Neural cell (in vitro differentiated cells): Measurements from ENCODE around the gene COMMD2. TPM values are rescaled to one million over a fixed set of nuclear protein-coding genes. Genes with fewer than 3 reads are reported as not detected.

Experiments
- H2AFZ ChIP-seq: fragments of 200-600, 300-800 bp; sonication (generic), shearing (Covaris generic); 2 replicates; pipeline ENCODE4 v1.6.0; 2014; ENCODE audit warnings: low read depth, mild to moderate bottlenecking, antibody characterized with exemption, low read length, moderate library complexity
- H3F3A ChIP-seq: fragments of 200-600 bp; shearing (Covaris generic); 2 replicates; pipeline ENCODE4 v1.6.1; 2016; ENCODE audit warnings: mild to moderate bottlenecking, moderate library complexity, mixed read lengths, antibody characterized with exemption, low read length; ENCODE audit not compliant: insufficient read depth, poor library complexity, severe bottlenecking
- H3K27ac ChIP-seq: fragments of 200-600, 300-800 bp; sonication (generic), shearing (Covaris generic); 2 replicates; pipeline ENCODE4 v1.5.1; 2014; ENCODE audit warnings: mild to moderate bottlenecking, low read length, moderate library complexity
- H3K27me3 ChIP-seq: fragments of 300-800, 200-600 bp; sonication (generic), shearing (Covaris generic); 2 replicates; pipeline ENCODE4 v1.6.0; 2014; ENCODE audit warnings: mild to moderate bottlenecking, low read depth, low read length, moderate library complexity; ENCODE audit not compliant: insufficient read depth
- H3K36me3 ChIP-seq: fragments of 300-800, 200-600 bp; sonication (generic), shearing (Covaris generic); 2 replicates; pipeline ENCODE4 v1.5.1; 2014; ENCODE audit warnings: mild to moderate bottlenecking, antibody characterized with exemption, low read length, moderate library complexity; ENCODE audit not compliant: insufficient read depth
- H3K4me2 ChIP-seq: fragments of 300-800, 200-600 bp; sonication (generic), shearing (Covaris generic); 2 replicates; pipeline ENCODE4 v1.6.0; 2014; ENCODE audit warnings: mild to moderate bottlenecking, low read length
- H3K4me3 ChIP-seq: fragments of 300-800, 200-600 bp; sonication (generic), shearing (Covaris generic); 2 replicates; pipeline ENCODE4 v1.5.1; 2014; ENCODE audit warnings: mild to moderate bottlenecking, low read length, moderate library complexity
- H3K79me2 ChIP-seq: fragments of 200-600 bp; shearing (Covaris generic); replicated peaks from 2 replicates; pipeline ENCODE4 v1.6.0; 2014; ENCODE audit warnings: mild to moderate bottlenecking, low read length, moderate library complexity; ENCODE audit not compliant: insufficient read depth
- H3K9ac ChIP-seq: fragments of 300-800, 200-600 bp; sonication (generic), shearing (Covaris generic); 2 replicates; pipeline ENCODE4 v1.6.1; 2016; ENCODE audit warnings: mild to moderate bottlenecking, low read length, mixed read lengths
- H3K9me2 ChIP-seq: fragments of 200-600 bp; shearing (Covaris generic); 2 replicates; pipeline ENCODE4 v1.6.1; 2016; ENCODE audit warnings: mild to moderate bottlenecking, low read length, mixed read lengths; ENCODE audit not compliant: insufficient read depth
- H3K9me3 ChIP-seq: fragments of 200-600, 300-800 bp; sonication (generic), shearing (Covaris generic); 2 replicates; pipeline ENCODE4 v1.6.1; 2016; ENCODE audit warnings: mild to moderate bottlenecking, mixed run types, low read length, moderate library complexity, mixed read lengths
- H4K20me1 ChIP-seq: fragments of 200-600 bp; shearing (Covaris generic); 2 replicates; pipeline ENCODE4 v1.6.1; 2016; ENCODE audit warnings: mild to moderate bottlenecking, mixed run types; ENCODE audit not compliant: insufficient read depth
- CTCF ChIP-seq: fragments of 450-650 bp; IDR thresholded peaks from 2 replicates; pipeline ENCODE4 v1.5.1; 2014; ENCODE audit warnings: antibody characterized with exemption, mild to moderate bottlenecking, moderate library complexity; ENCODE audit not compliant: poor library complexity, severe bottlenecking
- EP300 ChIP-seq: fragments of 450-650 bp; conservative IDR thresholded peaks from 2 replicates; pipeline ENCODE4 v1.6.1; 2014; ENCODE audit warnings: antibody characterized with exemption, mild to moderate bottlenecking, moderate library complexity; ENCODE audit not compliant: poor library complexity, severe bottlenecking
- EZH2 ChIP-seq: fragments of 200-600, 300-800 bp; shearing (Covaris generic), sonication (generic); IDR thresholded peaks from 2 replicates; pipeline ENCODE4 v1.6.1; 2014; ENCODE audit warnings: antibody characterized with exemption, low read length, borderline replicate concordance, mild to moderate bottlenecking; ENCODE audit not compliant: insufficient read depth, poor library complexity, severe bottlenecking
- MXI1 ChIP-seq: fragments of 450-650 bp; conservative IDR thresholded peaks from 2 replicates; pipeline ENCODE4 v1.6.1; 2014; ENCODE audit warnings: antibody characterized with exemption, mild to moderate bottlenecking; ENCODE audit not compliant: poor library complexity, severe bottlenecking
- POLR2AphosphoS5 ChIP-seq: IDR thresholded peaks from 2 replicates; pipeline ENCODE4 v1.6.1; 2012
- RAD21 ChIP-seq: fragments of 450-650 bp; conservative IDR thresholded peaks from 2 replicates; pipeline ENCODE4 v1.6.1; 2014; ENCODE audit warnings: antibody characterized with exemption, mild to moderate bottlenecking, moderate library complexity
- REST ChIP-seq: IDR thresholded peaks from 2 replicates; pipeline ENCODE4 v1.6.1; 2012; ENCODE audit warnings: borderline replicate concordance
- SMC3 ChIP-seq: fragments of 450-650 bp; conservative IDR thresholded peaks from 2 replicates; pipeline ENCODE4 v1.6.1; 2014; ENCODE audit warnings: antibody characterized with exemption, mild to moderate bottlenecking, moderate library complexity; ENCODE audit not compliant: poor library complexity
- TAF1 ChIP-seq: IDR thresholded peaks from 2 replicates; pipeline ENCODE4 v1.6.1; 2012; ENCODE audit warnings: low read depth
- polyA plus RNA-seq: library from polyadenylated mRNA; depleted of rRNA; stranded (reverse); fragments of >200 nt; gene quantifications from 2 replicates; pipeline ENCODE4 v1.2.3, GENCODE V29; 2014

COMMD2 gene
- polyA plus RNA-seq, 1 donor from 2014 or later: 126 TPM

DNA sequence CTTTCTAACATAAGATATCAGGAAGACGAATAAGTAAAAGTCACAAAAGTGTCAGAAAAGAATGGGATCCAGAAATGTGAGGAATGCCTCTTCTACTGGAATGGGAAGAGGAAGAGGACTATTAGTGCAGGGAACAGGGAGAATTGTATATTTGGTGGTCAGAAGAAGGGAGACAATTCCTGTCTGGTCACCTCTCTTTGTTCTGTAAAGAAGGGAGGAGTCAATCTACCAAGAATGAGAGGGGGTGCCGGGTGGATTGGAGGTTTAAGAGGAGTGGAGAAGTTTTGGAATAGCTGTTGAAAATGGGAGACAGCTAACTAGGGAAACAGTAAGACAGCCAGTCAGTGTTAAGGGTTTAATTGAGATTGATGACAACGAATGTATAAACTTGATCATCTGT is 20.1 kb downstream of the COMMD2 start:
- Histone ChIP-seq H3K9me2 (no peaks in the 10 kb centered on the region), H3K79me2 (no peaks in the 10 kb centered on the region), H3K27me3 (no peaks in the 10 kb centered on the region), H3K27ac (no peak overlapping the region), H2AFZ (no peak overlapping the region), H3K4me3 (no peak overlapping the region), H3K9ac (no peak overlapping the region), H4K20me1 (no peaks in the 10 kb centered on the region), H3K9me3 (no peaks in the 10 kb centered on the region), H3F3A (no peaks in the 10 kb centered on the region), H3K4me2 (no peak overlapping the region), H3K36me3 (no peaks in the 10 kb centered on the region)
- TF ChIP-seq SMC3: no peak
- TF ChIP-seq MXI1: no peak

DNA sequence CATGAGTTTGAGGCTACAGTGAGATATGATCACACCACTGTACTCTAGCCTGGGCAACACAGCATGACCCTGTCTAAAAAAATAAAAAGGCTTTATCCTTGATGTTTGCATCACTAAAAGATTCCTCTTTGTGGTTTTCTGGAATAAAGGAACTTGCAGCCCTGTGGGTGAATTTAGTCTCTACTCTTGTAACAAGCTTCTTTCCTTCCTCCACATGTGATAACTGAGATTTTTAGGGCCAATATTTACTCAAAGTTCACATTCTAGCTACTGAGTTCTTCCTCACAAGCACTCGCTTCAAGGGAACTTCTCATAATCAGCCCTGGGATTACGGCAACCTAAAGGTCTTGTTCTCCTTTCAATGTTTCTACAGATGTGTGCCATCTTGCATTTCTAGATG is 24.6 kb downstream of the COMMD2 start:
- TF ChIP-seq TAF1 (no peak), SMC3 (no peak), POLR2AphosphoS5 (no peak), MXI1 (no peak), EZH2 (no peak), CTCF (no peak), EP300 (no peak), REST (no peak), RAD21 (no peak)
- Histone ChIP-seq H3K9me2 (no peaks in the 10 kb centered on the region), H3K79me2 (no peaks in the 10 kb centered on the region), H3K36me3 (no peaks in the 10 kb centered on the region), H3K4me2 (no peak overlapping the region), H2AFZ (no peak overlapping the region), H3K9ac (no peak overlapping the region), H3F3A (no peaks in the 10 kb centered on the region), H4K20me1 (no peaks in the 10 kb centered on the region), H3K4me3 (no peak overlapping the region), H3K27me3 (no peaks in the 10 kb centered on the region), H3K9me3 (no peaks in the 10 kb centered on the region), H3K27ac (no peak overlapping the region)
